ENCODE data around the gene MYBPC2.

GRCh38 chr19:50510121-50510670 lies 77.5 kb downstream of the MYBPC2 start:
- no peak for TF ChIP-seq CTCF (IDR thresholded peaks at IDR 0.05)
- no peak for TF ChIP-seq POLR2A (IDR thresholded peaks at IDR 0.05)
